ENCODE data around the gene GLUD1.
"Not testable (repeated sequence)": the region's sequence is repeated elsewhere in the genome, so short reads cannot be mapped to it uniquely, and the experiment has no call there.

GLUD1 gene

DNA sequence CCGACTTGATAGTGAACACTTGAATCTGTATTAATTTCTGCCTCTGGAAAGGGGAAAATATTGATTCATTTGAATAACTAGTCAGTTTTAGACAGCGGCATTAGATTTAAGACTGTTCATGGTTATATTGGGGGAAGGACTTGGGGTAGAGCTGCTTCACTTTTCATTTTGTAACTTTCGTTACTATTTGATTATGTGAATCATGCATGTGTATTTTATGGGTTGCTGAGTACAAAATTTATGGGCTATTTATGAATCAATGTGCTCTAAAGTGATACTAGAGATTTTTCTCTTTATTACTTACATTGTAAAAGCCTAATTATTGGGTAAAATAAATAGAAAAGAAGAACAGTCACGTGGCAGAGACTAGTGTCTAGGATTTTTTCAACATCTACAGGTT is 4.9 kb downstream of the GLUD1 start:
- DNase-seq = no peak

- no peak for DNase-seq
Observed at GRCh38 chr10:87085537-87085936, 9.1 kb downstream of the GLUD1 start.

DNA sequence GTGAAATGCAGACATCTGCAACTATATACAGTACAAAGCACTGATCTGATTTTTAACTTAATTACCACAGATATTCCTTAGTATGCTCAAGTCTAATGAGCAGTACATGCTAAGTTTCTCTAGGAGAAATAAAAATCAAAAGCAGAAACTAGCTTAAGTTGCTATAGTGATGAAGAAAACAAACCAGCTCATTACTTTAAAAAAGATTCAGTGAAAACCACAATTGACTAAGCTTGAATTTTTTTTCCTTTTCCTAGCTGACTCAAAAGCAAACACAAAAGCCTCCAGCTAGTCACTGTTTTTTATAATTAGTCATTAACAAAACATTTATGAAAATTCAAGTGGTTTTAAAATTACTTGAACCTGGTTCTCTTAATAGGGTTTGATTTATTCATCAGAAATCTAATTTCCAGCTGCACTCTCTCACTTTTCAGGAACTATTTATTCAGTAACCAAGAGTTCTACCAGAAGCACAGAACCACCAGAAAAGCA is 10.3 kb downstream of the GLUD1 start:
- DNase-seq = not testable (repeated sequence)

GRCh38 chr10:87083576-87084290 is 10.9 kb downstream of the GLUD1 start:
- DNase-seq = not testable (repeated sequence)

DNA sequence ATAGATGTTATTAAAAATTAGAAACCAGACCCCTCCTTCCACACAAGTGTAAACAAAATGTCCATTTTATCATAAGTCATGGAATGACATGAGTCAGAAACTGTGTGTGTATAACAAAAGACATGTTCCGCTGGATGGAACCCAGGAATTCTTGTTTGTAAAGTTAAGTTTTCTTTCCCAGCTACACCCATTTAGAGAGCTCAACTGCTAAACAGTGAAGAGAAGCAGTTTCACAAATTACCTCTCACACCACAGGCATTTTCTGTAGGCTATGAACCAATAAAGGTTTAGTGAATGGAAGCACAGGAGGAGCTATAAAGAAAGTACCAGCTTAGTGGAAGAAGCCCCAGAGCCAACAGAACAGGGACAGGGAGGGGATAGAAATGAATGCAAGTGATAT is 12.4 kb downstream of the GLUD1 start:
- not testable (repeated sequence) for DNase-seq

DNA sequence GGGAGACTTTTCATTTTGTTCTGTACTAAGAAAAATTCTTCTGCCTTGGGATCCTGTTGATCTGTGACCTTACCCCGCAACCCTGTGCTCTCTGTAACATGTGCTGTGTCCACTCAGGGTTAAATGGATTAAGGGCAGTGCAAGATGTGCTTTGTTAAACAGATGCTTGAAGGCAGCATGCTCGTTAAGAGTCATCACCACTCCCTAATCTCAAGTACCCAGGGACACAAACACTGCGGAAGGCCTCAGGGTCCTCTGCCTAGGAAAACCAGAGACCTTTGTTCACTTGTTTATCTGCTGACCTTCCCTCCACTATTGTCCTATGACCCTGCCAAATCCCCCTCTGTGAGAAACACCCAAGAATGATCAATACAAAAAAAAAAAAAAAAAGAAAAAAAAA is 13.1 kb downstream of the GLUD1 start:
- not testable (repeated sequence) for DNase-seq

GRCh38 chr10:87080621-87081020 is 14.0 kb downstream of the GLUD1 start:
- not testable (repeated sequence) for DNase-seq

DNA sequence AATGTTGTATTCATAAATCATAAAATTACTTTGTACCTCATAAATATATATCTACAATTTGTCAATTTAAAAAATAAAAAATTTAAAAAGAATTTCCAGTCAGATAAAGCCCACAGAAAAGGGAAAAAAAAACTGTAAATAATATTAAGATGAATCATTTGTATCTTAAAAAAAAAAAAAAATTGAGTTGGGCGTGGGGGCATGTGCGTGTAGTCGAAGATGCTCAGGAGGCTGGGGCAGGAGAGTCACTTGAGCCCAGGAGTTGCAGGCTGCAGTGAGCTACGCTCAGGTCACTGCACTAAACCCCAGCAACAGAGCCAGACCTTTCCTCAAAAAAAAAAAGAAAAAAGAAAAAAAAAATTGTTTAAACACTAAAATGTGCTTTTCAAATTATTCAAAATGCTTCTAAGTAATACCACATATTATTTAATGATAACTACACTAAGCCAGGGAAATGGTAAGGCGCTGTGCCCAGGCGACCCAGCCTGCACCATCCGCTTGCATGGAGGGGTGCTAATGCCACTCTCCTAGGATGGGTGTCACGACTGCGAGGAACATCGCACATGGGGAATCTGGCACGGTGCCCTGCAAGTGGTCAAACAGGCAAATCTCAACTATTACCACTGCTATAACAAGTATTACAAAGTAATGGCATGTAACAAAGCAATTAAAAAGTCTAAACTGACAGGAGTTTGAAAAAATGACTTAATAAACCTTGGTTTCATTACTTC is 15.4 kb downstream of the GLUD1 start:
- DNase-seq = no peak

- not testable (repeated sequence) for DNase-seq
Observed at GRCh38 chr10:87076421-87076820, 18.2 kb downstream of the GLUD1 start.

GRCh38 chr10:87072449-87072848 is 22.2 kb downstream of the GLUD1 start:
- DNase-seq = no peak

- no peak for DNase-seq
Observed at GRCh38 chr10:87068281-87068680, 26.4 kb downstream of the GLUD1 start.

GRCh38 chr10:87066865-87067264 is 27.8 kb downstream of the GLUD1 start:
- DNase-seq = no peak

- DNase-seq = no peak
Observed at GRCh38 chr10:87066178-87066577, 28.5 kb downstream of the GLUD1 start.

- DNase-seq = no peak
Observed at GRCh38 chr10:87064651-87065050, 30.0 kb downstream of the GLUD1 start.

- no peak for DNase-seq
Observed at GRCh38 chr10:87060280-87060928, 34.2 kb downstream of the GLUD1 start.

DNA sequence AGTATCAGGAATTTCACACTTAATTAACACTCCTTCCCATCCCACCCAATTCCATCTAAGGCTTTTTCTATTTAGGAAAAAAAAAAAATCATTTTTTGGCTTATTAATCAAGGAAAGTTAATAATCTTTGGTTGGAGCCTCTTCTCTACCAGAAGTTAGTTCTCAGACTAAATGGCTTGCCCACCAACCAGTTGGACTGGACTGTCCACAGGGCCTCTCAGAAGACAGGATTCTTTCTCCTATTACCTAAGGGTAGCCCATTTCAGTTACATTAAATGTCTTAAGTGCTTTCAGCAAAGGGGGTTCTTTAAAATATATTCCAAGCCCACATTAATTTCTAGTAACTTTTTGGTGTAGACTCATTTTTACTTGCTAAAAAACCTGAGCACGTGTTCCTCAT is 35.2 kb downstream of the GLUD1 start:
- DNase-seq = no peak

GRCh38 chr10:87058171-87058570 is 36.5 kb downstream of the GLUD1 start:
- DNase-seq = no peak

GRCh38 chr10:87054373-87055295 is 40.0 kb downstream of the GLUD1 start:
- no peak for DNase-seq

DNA sequence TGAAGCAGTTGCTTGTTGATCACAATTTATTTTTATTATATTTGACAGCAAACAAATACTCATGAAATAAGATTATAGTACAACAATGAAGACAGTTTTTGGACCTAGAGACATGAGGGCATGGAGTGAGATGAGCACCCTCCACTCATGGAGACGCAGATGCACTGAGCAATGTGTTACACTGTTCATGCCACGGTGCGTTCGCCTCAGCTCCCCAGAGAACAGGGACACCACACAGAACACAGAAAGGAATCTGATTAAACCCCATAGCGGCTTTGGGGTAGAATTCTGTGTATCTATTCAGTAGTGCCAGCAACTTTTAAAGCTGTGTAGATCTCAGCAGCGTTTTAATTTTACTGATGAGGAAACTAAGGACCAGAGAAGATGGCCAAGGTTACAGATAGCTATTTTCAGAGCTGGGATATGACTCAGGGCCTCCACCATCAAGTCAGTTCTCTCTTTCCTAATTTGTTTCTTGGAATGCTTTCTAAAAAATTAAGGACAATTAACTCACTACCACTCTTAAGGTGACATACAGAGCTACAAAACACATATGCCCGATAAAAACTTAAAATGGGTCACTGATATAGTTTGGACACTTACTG is 41.0 kb downstream of the GLUD1 start:
- no peak for DNase-seq

DNA sequence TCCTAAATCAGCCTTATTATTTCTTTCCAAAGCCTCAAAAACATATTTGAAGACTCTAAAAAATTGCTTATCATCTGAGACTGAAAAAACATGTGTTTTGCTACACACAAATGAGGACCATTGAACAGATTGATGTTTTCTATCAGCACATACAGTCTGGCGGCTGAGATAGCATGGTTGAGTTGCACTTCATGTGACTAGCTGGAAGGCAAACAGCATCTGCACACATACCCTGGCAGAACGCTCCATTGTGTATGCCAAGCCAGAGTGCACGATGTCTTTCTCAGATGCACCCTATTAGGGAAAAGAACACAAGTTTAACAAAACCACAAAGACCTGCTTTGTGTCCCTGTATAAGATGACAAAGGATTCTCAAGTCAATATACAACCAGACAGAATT is 41.5 kb downstream of the GLUD1 start:
- DNase-seq = no peak

GRCh38 chr10:87045434-87045938 is 49.2 kb downstream of the GLUD1 start:
- no peak for DNase-seq

GRCh38 chr10:87043579-87043978 is 51.1 kb downstream of the GLUD1 start:
- not testable (repeated sequence) for DNase-seq

Measured in cortex of kidney (tissue), 1 donor.